Fibroblast of villous mesenchyme (primary cell): ENCODE results near the gene PIGZ. TPM values are rescaled to one million over a fixed set of nuclear protein-coding genes. Genes with fewer than 3 reads are reported as not detected.

Source experiments
- DNase-seq: peaks from one replicate; pipeline ENCODE4 v3.0.0-alpha.2; 2010; ENCODE audit warnings: low read depth
- H3K4me3 ChIP-seq: 2 replicates; pipeline ENCODE4 v1.5.1; 2011; ENCODE audit warnings: low read depth, mild to moderate bottlenecking, low read length
- total RNA-seq: library from RNA; depleted of rRNA; stranded (reverse); fragments of >200 nt; gene quantifications from 2 replicates; pipeline ENCODE4 v1.2.3, GENCODE V29; 2012
- TF ChIP-seq, protein P1 (sequence below): IDR thresholded peaks from 2 replicates; pipeline ENCODE4 v1.5.1; 2012; ENCODE audit warnings: low read depth, mild to moderate bottlenecking, low read length; ENCODE audit not compliant: insufficient read depth

PIGZ gene
- total RNA-seq, 1 donor, result 1.7 TPM

- TF ChIP-seq, protein P1, sequence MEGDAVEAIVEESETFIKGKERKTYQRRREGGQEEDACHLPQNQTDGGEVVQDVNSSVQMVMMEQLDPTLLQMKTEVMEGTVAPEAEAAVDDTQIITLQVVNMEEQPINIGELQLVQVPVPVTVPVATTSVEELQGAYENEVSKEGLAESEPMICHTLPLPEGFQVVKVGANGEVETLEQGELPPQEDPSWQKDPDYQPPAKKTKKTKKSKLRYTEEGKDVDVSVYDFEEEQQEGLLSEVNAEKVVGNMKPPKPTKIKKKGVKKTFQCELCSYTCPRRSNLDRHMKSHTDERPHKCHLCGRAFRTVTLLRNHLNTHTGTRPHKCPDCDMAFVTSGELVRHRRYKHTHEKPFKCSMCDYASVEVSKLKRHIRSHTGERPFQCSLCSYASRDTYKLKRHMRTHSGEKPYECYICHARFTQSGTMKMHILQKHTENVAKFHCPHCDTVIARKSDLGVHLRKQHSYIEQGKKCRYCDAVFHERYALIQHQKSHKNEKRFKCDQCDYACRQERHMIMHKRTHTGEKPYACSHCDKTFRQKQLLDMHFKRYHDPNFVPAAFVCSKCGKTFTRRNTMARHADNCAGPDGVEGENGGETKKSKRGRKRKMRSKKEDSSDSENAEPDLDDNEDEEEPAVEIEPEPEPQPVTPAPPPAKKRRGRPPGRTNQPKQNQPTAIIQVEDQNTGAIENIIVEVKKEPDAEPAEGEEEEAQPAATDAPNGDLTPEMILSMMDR, result no peak
- DNase-seq, result no peak
- no peak overlapping the region for H3K4me3 ChIP-seq
Measured at GRCh38 chr3:196931828-196932587, 36.6 kb downstream of the PIGZ start.

DNA sequence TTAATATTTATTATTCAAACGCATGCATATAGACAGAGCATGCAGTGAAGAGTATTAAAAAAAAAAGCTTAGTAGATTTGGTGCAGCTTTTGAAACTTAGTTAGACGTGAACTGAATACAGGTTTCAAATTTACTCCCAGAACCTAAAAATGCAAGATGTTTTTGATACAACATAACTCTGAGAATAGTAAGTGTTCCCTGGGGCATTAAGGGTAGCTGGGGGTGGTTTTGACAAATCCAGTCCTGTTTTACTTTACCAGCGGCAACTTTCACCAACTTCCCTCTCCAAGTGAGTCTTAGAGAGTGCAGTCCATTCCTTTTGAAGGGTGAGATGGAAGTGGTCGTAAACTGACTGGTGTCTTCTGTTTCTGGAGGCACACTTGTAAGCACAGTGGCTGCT lies 37.5 kb downstream of the PIGZ start:
- no peak for DNase-seq
- H3K4me3 ChIP-seq, result no peak overlapping the region
- TF ChIP-seq, protein P1, result no peak

DNA sequence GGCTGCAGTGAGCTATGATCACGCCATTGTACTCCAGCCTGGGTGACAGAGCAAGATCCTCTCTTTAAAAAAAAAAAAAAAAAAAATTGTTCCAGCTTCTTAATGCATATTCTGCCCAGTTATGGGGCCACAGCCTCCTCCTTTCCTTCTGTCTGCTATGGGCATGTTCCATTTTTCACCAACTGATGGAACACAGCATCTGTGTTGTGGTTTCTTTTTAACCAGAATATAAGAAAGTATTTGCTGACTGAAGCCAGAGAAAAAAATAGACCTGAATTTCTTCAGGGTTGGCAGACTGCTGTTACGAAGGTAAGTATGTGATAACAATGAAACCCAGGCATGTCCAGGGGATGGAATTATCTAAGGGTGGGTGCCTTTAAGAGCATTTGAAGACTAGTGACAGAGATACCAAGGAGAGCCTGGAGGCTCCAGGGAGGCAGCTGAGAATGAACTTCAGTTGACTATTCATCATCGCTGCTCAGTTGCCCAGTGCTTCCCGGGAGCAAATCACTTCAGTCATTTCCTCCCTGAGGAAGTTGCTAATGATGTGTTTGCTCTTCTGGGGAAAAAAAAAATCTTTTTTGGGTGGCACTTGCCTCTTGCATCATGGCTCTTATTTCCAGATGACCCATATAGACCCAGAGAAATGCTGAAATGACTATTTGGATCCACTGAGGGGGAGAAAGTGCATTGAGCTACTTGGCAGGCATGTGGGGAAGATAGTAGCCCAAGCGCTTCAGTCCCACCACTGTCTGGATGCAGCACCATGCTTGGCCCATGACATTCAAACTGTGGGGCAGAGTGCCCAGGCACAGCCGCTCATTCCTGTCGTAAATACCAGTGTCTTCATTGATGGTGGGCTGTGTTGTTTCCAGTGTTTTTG lies 40.8 kb downstream of the PIGZ start:
- TF ChIP-seq, protein P1, result no peak
- no peak for DNase-seq
- no peak overlapping the region for H3K4me3 ChIP-seq

- DNase-seq, result no peak
- TF ChIP-seq, protein P1, result no peak
- H3K4me3 ChIP-seq, result no peak overlapping the region
Measured at GRCh38 chr3:196920733-196921132, 47.9 kb downstream of the PIGZ start.

- TF ChIP-seq, protein P1, result no peak
- no peak overlapping the region for H3K4me3 ChIP-seq
- no peak for DNase-seq
Measured at GRCh38 chr3:196918968-196919367, 49.7 kb downstream of the PIGZ start.

GRCh38 chr3:196916995-196917394 lies 51.6 kb downstream of the PIGZ start:
- no peak overlapping the region for H3K4me3 ChIP-seq
- TF ChIP-seq, protein P1, result no peak
- DNase-seq, result no peak
